ENCODE results near the gene ARPC1B. TPM values are rescaled to one million over a fixed set of nuclear protein-coding genes. Genes with fewer than 3 reads are reported as not detected.

The ARPC1B gene
- total and polyA plus RNA-seq, 9 of the 15 experiments (the other 6 are each of a cell fraction or from before 2014, with no cell fraction given), result 6.7 to 357 (median 211) TPM

- DNase-seq (ENCODE audit: extremely low read depth in 1 of 4, low spot score in 3 of 4), result no peak
- Histone ChIP-seq H3K4me3 (no peak overlapping the region), H2AFZ (ENCODE audit: low read depth, low read length) (no peak overlapping the region), H3K79me2 (ENCODE audit: control insufficient read depth, insufficient read depth, low read length) (peaks cover 5% of the 10 kb centered on the region; the same call in 1 of the 3 replicates), H3K9ac (ENCODE audit: insufficient read depth in 1 of 2, low read depth in 2 of 2, low read length in 2 of 2) (no peak overlapping the region; a peak in 1 of 4 replicates), H3K4me1 (replicated peaks in 1 of 2; ENCODE audit: control insufficient read depth in 2 of 2, insufficient read depth in 2 of 2, low read length in 2 of 2) (peaks cover 9 to 35% of the 10 kb centered on the region in 2 experiments; a peak in 4 of 5 replicates), H3K4me2 (ENCODE audit: insufficient read depth, low read length) (no peak overlapping the region), H3K9me3 (replicated peaks; ENCODE audit: control insufficient read depth, insufficient read depth, low read depth, low read length) (no peaks in the 10 kb centered on the region), H3K27me3 (ENCODE audit: control insufficient read depth in 2 of 2, insufficient read depth in 2 of 2, low read length in 2 of 2) (no peaks in the 10 kb centered on the region), H3K36me3 (ENCODE audit: control insufficient read depth, insufficient read depth, low read length) (peaks cover 81% of the 10 kb centered on the region), H3K9me1 (ENCODE audit: control insufficient read depth, insufficient read depth, low read length) (peaks cover 8% of the 10 kb centered on the region), H3K27ac (ENCODE audit: extremely low read depth, low read depth, low read length) (peak overlapping the region; percentile 8; the same call in 2 of the 3 replicates), H4K20me1 (replicated peaks; ENCODE audit: control insufficient read depth, insufficient read depth, low read length) (peaks cover 7% of the 10 kb centered on the region)
- 31% methylated on average over 5 of the region's 5 CpGs for WGBS (ENCODE audit: insufficient coverage, low coverage, missing lambda C conversion rate)
- no peak for FAIRE-seq
- POLR2A ChIA-PET, result interaction anchor here (0.7 to 2.4 kb wide), 5 partner anchors 9 to 92 kb away, joined by 3 to 11 read pairs (median 4); partner anchors contain the start of genes BUD31 and PDAP1
- ATAC-seq, result no peak
- in situ Hi-C loops (cut with MboI) (no loop called here), intact Hi-C loops (cut with micrococcal nuclease) (no loop called here)
- TF ChIP-seq SMARCA4 (IDR thresholded peaks at IDR 0.05), result 0 out of 2 replicates have a peak, but pooled peaks have one; percentile 3
- TF ChIP-seq HDAC3 (IDR thresholded peaks at IDR 0.05; ENCODE audit: borderline replicate concordance, partially characterized antibody), result no peak
- CTCF ChIA-PET (ENCODE audit: low intra/inter-chr PET ratio), result interaction anchor here (0.5 kb wide), 1 partner anchor 419 kb away, joined by 3 read pairs; no protein-coding TSS in a partner anchor
- BruUV-seq (replicated peaks), result no TSS peak
Observed at GRCh38 chr7:99422625-99423024, 48.1 kb downstream of the ARPC1B start.

DNA sequence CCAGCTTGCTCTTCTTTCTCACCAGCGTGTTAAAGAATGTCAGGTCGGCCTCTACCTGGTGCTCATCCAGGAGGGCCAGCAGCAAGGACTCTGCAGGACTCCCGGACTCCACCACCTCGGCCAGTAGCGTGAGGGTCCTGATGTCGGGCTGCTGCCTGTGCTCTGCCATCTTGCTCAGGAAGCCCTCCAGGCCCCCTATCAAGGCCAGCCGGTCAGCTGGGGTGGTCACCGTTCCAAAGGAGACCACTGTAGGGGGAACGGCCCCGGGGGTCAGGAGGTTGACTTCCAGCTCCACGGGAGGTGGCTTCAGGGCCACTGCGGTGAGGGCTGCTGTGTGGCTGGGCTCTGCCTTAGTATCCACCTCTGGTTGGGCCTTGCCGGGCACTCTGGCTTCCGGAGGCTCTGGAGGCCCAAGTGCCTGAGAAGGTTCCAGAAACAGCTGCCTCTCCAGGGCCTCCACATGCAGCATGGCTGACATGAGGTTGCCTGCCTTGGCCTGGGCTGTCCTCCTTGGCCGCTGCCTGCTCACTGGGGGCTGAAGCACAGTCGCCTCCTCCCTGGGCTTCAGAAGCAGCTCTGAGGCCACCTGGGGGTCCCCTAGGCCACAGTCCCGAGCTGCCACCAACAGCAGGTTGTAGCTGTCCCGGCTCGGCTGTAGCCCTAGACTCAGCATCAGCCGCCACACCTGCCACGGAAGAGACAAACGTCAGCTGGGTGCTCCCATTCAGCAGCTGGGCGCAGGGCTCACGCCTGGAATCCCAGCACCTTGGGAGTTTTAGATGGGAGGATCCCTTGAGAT is 50.6 kb downstream of the ARPC1B start:
- peaks cover 7% of the 10 kb centered on the region for H3K9me1 ChIP-seq (ENCODE audit: control insufficient read depth, insufficient read depth, low read length)
- H4K20me1 ChIP-seq (replicated peaks; ENCODE audit: control insufficient read depth, insufficient read depth, low read length), result peaks cover 6% of the 10 kb centered on the region
- H3K9me3 ChIP-seq (replicated peaks; ENCODE audit: control insufficient read depth, insufficient read depth, low read depth, low read length), result no peaks in the 10 kb centered on the region
- no peak for DNase-seq (ENCODE audit: extremely low read depth in 1 of 4, low spot score in 3 of 4)
- no peaks in the 10 kb centered on the region for H3K27me3 ChIP-seq (ENCODE audit: control insufficient read depth in 2 of 2, insufficient read depth in 2 of 2, low read length in 2 of 2)
- intact Hi-C loops (cut with micrococcal nuclease) (no loop called here), in situ Hi-C loops (cut with MboI) (no loop called here)
- no peak for FAIRE-seq
- TF ChIP-seq POLR2G (IDR thresholded peaks at IDR 0.05; ENCODE audit: low read depth, low read length), result peak; percentile 45; the same call in 1 of the 2 replicates
- peak; percentile 48 for TF ChIP-seq RBFOX2 (IDR thresholded peaks at IDR 0.05; ENCODE audit: low read depth, low read length)
- no peak for TF ChIP-seq POLR2A (conservative IDR thresholded peaks at IDR 0.05)
- no peak overlapping the region for H3K4me2 ChIP-seq (ENCODE audit: insufficient read depth, low read length)
- H3K4me3 ChIP-seq, result no peak overlapping the region
- WGBS (ENCODE audit: insufficient coverage, low coverage, missing lambda C conversion rate), result 92% methylated on average over 24 of the region's 24 CpGs
- BruUV-seq (replicated peaks), result no TSS peak
- peaks cover 76% of the 10 kb centered on the region for H3K36me3 ChIP-seq (ENCODE audit: control insufficient read depth, insufficient read depth, low read length)
- no peak overlapping the region for H2AFZ ChIP-seq (ENCODE audit: low read depth, low read length)
- ChIA-PET POLR2A (interaction anchor here (0.8 to 1.7 kb wide), 5 partner anchors 8 to 39 kb away, joined by 3 to 12 read pairs (median 3); partner anchors contain the start of genes BUD31 and PDAP1), CTCF (ENCODE audit: low intra/inter-chr PET ratio) (no interaction called here)
- H3K79me2 ChIP-seq (ENCODE audit: control insufficient read depth, insufficient read depth, low read length), result peaks cover 4% of the 10 kb centered on the region; the same call in 1 of the 3 replicates
- ATAC-seq, result no peak
- H3K9ac ChIP-seq (ENCODE audit: insufficient read depth in 1 of 2, low read depth in 2 of 2, low read length in 2 of 2), result peak overlapping the region in 1 of 2 experiments; percentile 8; a peak in 1 of 4 replicates
- peaks cover 9 to 23% of the 10 kb centered on the region in 2 experiments; a peak in 4 of 5 replicates for H3K4me1 ChIP-seq (replicated peaks in 1 of 2; ENCODE audit: control insufficient read depth in 2 of 2, insufficient read depth in 2 of 2, low read length in 2 of 2)
- H3K27ac ChIP-seq (ENCODE audit: extremely low read depth, low read depth, low read length), result no peak overlapping the region

Measured in K562 (cell line).